ENCODE measurements around the gene S100A6.

DNA sequence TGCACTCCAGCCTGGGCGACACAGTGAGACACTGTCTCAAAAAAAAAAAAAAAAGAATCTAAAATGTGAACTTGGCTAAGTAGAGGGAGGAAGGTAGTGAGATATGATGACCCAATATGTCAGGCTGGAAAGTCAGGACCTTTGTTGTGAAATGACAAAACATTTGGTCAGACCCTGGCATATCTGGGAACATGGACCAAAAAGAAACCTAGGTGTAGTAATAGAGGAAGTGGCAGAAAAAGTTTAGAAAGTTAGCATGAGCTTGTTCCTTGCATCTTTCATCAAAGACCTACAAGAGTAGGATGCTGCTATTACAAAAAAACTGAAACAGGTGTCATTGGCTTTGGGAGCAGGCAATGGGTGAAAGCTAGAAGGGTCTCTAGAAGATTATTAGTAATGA lies 20.6 kb upstream of the S100A6 start:
- no peak for TF ChIP-seq EZH2 (IDR thresholded peaks at IDR 0.05; ENCODE audit: borderline replicate concordance, low read depth, low read length, severe bottlenecking)
- TF ChIP-seq, protein P1, sequence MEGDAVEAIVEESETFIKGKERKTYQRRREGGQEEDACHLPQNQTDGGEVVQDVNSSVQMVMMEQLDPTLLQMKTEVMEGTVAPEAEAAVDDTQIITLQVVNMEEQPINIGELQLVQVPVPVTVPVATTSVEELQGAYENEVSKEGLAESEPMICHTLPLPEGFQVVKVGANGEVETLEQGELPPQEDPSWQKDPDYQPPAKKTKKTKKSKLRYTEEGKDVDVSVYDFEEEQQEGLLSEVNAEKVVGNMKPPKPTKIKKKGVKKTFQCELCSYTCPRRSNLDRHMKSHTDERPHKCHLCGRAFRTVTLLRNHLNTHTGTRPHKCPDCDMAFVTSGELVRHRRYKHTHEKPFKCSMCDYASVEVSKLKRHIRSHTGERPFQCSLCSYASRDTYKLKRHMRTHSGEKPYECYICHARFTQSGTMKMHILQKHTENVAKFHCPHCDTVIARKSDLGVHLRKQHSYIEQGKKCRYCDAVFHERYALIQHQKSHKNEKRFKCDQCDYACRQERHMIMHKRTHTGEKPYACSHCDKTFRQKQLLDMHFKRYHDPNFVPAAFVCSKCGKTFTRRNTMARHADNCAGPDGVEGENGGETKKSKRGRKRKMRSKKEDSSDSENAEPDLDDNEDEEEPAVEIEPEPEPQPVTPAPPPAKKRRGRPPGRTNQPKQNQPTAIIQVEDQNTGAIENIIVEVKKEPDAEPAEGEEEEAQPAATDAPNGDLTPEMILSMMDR (IDR thresholded peaks at IDR 0.05; ENCODE audit: borderline replicate concordance, extremely low read depth, low read length, poor library complexity, severe bottlenecking), result no peak

Data from DND-41 (cell line).